ENCODE data around the gene PKD1. TPM values are rescaled to one million over a fixed set of nuclear protein-coding genes. Genes with fewer than 3 reads are reported as not detected.

Gene PKD1
- total and polyA plus RNA-seq, 2 of the 13 experiments (the other 11 are each of a cell fraction or from before 2014, with no cell fraction given) = 22.1 to 23.0 TPM

DNA sequence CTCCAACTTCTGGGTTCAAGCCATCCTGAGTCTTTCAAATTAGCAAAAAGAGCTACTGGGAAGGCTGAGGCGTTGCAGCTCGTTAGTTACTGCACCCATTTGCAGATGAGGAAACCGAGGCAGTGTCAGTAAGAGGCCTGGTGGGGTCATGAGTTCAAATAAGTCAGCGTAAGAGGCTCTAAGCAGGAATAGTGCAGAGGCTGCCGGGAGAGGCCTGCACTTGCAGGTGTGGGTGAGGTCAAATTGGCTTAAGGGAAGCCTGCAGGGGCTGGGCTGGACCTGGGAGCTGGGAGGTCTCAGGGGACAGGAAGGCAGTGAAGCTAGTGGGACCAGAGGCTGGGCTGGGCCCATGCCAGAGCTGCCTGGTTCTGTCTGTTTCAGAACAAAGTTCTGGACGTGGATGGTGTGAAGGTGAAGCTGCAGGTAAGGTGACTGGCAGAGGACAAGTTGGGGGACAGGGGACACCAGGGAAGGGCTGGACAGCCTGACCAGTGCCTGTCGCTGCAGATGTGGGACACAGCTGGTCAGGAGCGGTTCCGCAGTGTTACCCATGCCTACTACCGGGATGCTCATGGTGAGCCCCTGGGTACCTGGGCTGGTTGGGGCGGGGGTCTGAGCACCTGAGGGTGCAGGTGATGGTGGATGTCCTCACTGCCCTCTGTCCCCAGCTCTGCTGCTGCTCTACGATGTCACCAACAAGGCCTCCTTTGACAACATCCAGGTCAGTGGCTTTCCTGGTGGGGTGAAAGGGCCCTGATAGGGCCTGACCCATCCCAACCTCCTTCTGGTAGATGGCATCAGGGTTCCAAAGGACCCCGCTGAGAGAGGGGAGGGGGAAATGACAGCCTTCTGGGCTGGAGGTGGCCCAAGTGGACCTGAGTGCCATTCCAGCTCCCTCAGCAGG, 15.7 kb upstream of the PKD1 start (continued):
- TF ChIP-seq KAT2B (IDR thresholded peaks at IDR 0.05; ENCODE audit: borderline replicate concordance, low read depth, low read length) (no peak), TCF7L2 (IDR thresholded peaks at IDR 0.05; ENCODE audit: low read depth, low read length) (no peak), HMG20A (CRISPR knock-in tag; IDR thresholded peaks at IDR 0.05; ENCODE audit: borderline replicate concordance) (no peak), KLF16 (CRISPR knock-in tag; IDR thresholded peaks at IDR 0.05) (no peak), NKX3-1 (CRISPR knock-in tag; IDR thresholded peaks at IDR 0.05) (peak; percentile 51; the same call in 1 of the 2 replicates), HIVEP1 (CRISPR knock-in tag; IDR thresholded peaks at IDR 0.05) (no peak), GTF3A (CRISPR knock-in tag; conservative IDR thresholded peaks at IDR 0.05) (no peak), ZBTB1 (CRISPR knock-in tag; IDR thresholded peaks at IDR 0.05; ENCODE audit: borderline replicate concordance) (no peak), KDM1A (CRISPR knock-in tag; IDR thresholded peaks at IDR 0.05) (no peak), THAP11 (CRISPR knock-in tag; IDR thresholded peaks at IDR 0.05) (no peak), ZFP90 (CRISPR knock-in tag; IDR thresholded peaks at IDR 0.05; ENCODE audit: borderline replicate concordance) (0 out of 2 replicates have a peak, but pooled peaks have one; percentile 42), ZNF792 (CRISPR knock-in tag; IDR thresholded peaks at IDR 0.05) (no peak), ETV6 (CRISPR knock-in tag; conservative IDR thresholded peaks at IDR 0.05) (no peak), ZNF3 (CRISPR knock-in tag; IDR thresholded peaks at IDR 0.05) (no peak), PAF1 (CRISPR knock-in tag; IDR thresholded peaks at IDR 0.05) (peak; percentile 90; the same call in 1 of the 2 replicates), ZNF557 (CRISPR knock-in tag; IDR thresholded peaks at IDR 0.05) (no peak), KDM5B (CRISPR knock-in tag; IDR thresholded peaks at IDR 0.05; ENCODE audit: borderline replicate concordance) (no peak), BCL3 (CRISPR knock-in tag; IDR thresholded peaks at IDR 0.05) (no peak), ZNF564 (CRISPR knock-in tag; IDR thresholded peaks at IDR 0.05) (no peak), ZNF891 (CRISPR knock-in tag; IDR thresholded peaks at IDR 0.05) (no peak; the same call in 1 of the 2 replicates), ZFX (CRISPR knock-in tag; IDR thresholded peaks at IDR 0.05; ENCODE audit: low read depth) (0 out of 2 replicates have a peak, but pooled peaks have one; percentile 20)
- TF ChIP-seq, protein P1, sequence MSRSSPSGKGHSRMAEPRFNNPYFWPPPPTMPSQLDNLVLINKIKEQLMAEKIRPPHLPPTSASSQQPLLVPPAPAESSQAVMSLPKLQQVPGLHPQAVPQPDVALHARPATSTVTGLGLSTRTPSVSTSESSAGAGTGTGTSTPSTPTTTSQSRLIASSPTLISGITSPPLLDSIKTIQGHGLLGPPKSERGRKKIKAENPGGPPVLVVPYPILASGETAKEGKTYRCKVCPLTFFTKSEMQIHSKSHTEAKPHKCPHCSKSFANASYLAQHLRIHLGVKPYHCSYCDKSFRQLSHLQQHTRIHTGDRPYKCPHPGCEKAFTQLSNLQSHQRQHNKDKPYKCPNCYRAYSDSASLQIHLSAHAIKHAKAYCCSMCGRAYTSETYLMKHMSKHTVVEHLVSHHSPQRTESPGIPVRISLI (CRISPR knock-in tag; IDR thresholded peaks at IDR 0.05; ENCODE audit: borderline replicate concordance) = no peak
- TF ChIP-seq, protein P2, sequence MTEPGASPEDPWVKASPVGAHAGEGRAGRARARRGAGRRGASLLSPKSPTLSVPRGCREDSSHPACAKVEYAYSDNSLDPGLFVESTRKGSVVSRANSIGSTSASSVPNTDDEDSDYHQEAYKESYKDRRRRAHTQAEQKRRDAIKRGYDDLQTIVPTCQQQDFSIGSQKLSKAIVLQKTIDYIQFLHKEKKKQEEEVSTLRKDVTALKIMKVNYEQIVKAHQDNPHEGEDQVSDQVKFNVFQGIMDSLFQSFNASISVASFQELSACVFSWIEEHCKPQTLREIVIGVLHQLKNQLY (CRISPR knock-in tag; IDR thresholded peaks at IDR 0.05) = no peak
- TF ChIP-seq, protein P3, sequence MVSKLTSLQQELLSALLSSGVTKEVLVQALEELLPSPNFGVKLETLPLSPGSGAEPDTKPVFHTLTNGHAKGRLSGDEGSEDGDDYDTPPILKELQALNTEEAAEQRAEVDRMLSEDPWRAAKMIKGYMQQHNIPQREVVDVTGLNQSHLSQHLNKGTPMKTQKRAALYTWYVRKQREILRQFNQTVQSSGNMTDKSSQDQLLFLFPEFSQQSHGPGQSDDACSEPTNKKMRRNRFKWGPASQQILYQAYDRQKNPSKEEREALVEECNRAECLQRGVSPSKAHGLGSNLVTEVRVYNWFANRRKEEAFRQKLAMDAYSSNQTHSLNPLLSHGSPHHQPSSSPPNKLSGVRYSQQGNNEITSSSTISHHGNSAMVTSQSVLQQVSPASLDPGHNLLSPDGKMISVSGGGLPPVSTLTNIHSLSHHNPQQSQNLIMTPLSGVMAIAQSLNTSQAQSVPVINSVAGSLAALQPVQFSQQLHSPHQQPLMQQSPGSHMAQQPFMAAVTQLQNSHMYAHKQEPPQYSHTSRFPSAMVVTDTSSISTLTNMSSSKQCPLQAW (CRISPR knock-in tag; IDR thresholded peaks at IDR 0.05) = 0 out of 2 replicates have a peak, but pooled peaks have one; percentile 19
